ENCODE results near the gene TMUB1.
A peak's percentile ranks its signal among the peaks of the same experiment; 100 is the strongest.

Gene TMUB1

GRCh38 chr7:151068069-151068773 lies 15.1 kb downstream of the TMUB1 start:
- no peak for DNase-seq (ENCODE audit: low spot score)

GRCh38 chr7:151066273-151066974 lies 16.9 kb downstream of the TMUB1 start:
- DNase-seq (ENCODE audit: low spot score) = no peak

- DNase-seq (ENCODE audit: low spot score) = no peak
These were observed 17.8 kb downstream of the TMUB1 start for GRCh38 chr7:151065516-151065915.

GRCh38 chr7:151064993-151065392 lies 18.3 kb downstream of the TMUB1 start:
- DNase-seq (ENCODE audit: low spot score) = no peak

GRCh38 chr7:151064454-151064853 lies 18.8 kb downstream of the TMUB1 start:
- no peak for DNase-seq (ENCODE audit: low spot score)

- DNase-seq (ENCODE audit: low spot score) = no peak
These were observed 20.1 kb downstream of the TMUB1 start for GRCh38 chr7:151063212-151063561.

GRCh38 chr7:151062399-151063211 lies 20.7 kb downstream of the TMUB1 start:
- peak; percentile 85 for DNase-seq (ENCODE audit: low spot score)

GRCh38 chr7:151062111-151062398 lies 21.2 kb downstream of the TMUB1 start:
- DNase-seq (ENCODE audit: low spot score) = no peak

GRCh38 chr7:151061213-151062110 lies 21.8 kb downstream of the TMUB1 start:
- DNase-seq (ENCODE audit: low spot score) = no peak

GRCh38 chr7:151060416-151061212 lies 22.7 kb downstream of the TMUB1 start:
- no peak for DNase-seq (ENCODE audit: low spot score)

- no peak for DNase-seq (ENCODE audit: low spot score)
These were observed 23.2 kb downstream of the TMUB1 start for GRCh38 chr7:151060113-151060415.

GRCh38 chr7:151059367-151060112 lies 23.8 kb downstream of the TMUB1 start, which contains the start of gene SLC4A2:
TSS of gene SLC4A2 (plus strand) at chr7:151059589. CDS start at chr7:151061988, 2,399 bp downstream.
- peak; percentile 85 for DNase-seq (ENCODE audit: low spot score)

GRCh38 chr7:151058781-151059366 lies 24.4 kb downstream of the TMUB1 start:
- DNase-seq (ENCODE audit: low spot score) = no peak

- peak; percentile 95 for DNase-seq (ENCODE audit: low spot score)
These were observed 25.1 kb downstream of the TMUB1 start for GRCh38 chr7:151057989-151058780.

- no peak for DNase-seq (ENCODE audit: low spot score)
These were observed 25.7 kb downstream of the TMUB1 start, which contains the start of gene CDK5 for GRCh38 chr7:151057506-151057988. TSS of gene CDK5 (minus strand) at chr7:151057897. CDS start at chr7:151057848, 49 bp downstream.

- peak; percentile 51 for DNase-seq (ENCODE audit: low spot score)
These were observed 26.4 kb downstream of the TMUB1 start for GRCh38 chr7:151056666-151057505.

GRCh38 chr7:151056283-151056665 lies 27.0 kb downstream of the TMUB1 start:
- DNase-seq (ENCODE audit: low spot score) = no peak

- DNase-seq (ENCODE audit: low spot score) = no peak
These were observed 29.5 kb downstream of the TMUB1 start for GRCh38 chr7:151053751-151054150.

Data from iPS-NIHi11 (cell line).